Activated CD4-positive, CD25-positive, alpha-beta regulatory T cell treated with anti-CD3 and anti-CD28 coated beads, Interleukin-2, amount 50 U/mL, for 16 hours (primary cell): ENCODE measurements around the gene HMX1.

ENCODE experiments used
- DNase-seq: peaks from one replicate; pipeline ENCODE4 v3.0.0-alpha.2; 2020; ENCODE audit warnings: low read depth, low spot score

Gene HMX1

GRCh38 chr4:8857766-8858700, 13.6 kb downstream of the HMX1 start:
- no peak for DNase-seq

- no peak for DNase-seq
These were observed 14.6 kb downstream of the HMX1 start for GRCh38 chr4:8856835-8857621.

GRCh38 chr4:8855818-8856245, 15.8 kb downstream of the HMX1 start:
- DNase-seq, result no peak

- no peak for DNase-seq
These were observed 16.7 kb downstream of the HMX1 start for GRCh38 chr4:8854931-8855330.

- no peak for DNase-seq
These were observed 17.6 kb downstream of the HMX1 start for GRCh38 chr4:8854016-8854415.

- no peak for DNase-seq
These were observed 18.4 kb downstream of the HMX1 start for GRCh38 chr4:8853249-8853648.

- no peak for DNase-seq
These were observed 19.4 kb downstream of the HMX1 start for GRCh38 chr4:8852118-8852704.

- no peak for DNase-seq
These were observed 20.1 kb downstream of the HMX1 start for GRCh38 chr4:8851321-8852117.

- DNase-seq, result no peak
These were observed 20.8 kb downstream of the HMX1 start for GRCh38 chr4:8850830-8851188.

- no peak for DNase-seq
These were observed 21.4 kb downstream of the HMX1 start for GRCh38 chr4:8850074-8850829.

- DNase-seq, result no peak
These were observed 22.2 kb downstream of the HMX1 start for GRCh38 chr4:8849266-8850073.

- no peak for DNase-seq
These were observed 23.0 kb downstream of the HMX1 start for GRCh38 chr4:8848507-8849265.

- DNase-seq, result no peak
These were observed 23.9 kb downstream of the HMX1 start for GRCh38 chr4:8847764-8848163.

- DNase-seq, result no peak
These were observed 24.3 kb downstream of the HMX1 start for GRCh38 chr4:8847331-8847730.

GRCh38 chr4:8846826-8847225, 24.8 kb downstream of the HMX1 start:
- DNase-seq, result no peak

- no peak for DNase-seq
These were observed 25.5 kb downstream of the HMX1 start for GRCh38 chr4:8846046-8846720.

- no peak for DNase-seq
These were observed 26.5 kb downstream of the HMX1 start for GRCh38 chr4:8844976-8845690.

GRCh38 chr4:8843597-8843996, 28.0 kb downstream of the HMX1 start:
- no peak for DNase-seq
